ENCODE measurements around the gene FGF21.

GRCh38 chr19:48750771-48751504, 4.4 kb upstream of the FGF21 start:
- no peak for TF ChIP-seq CTCF (IDR thresholded peaks at IDR 0.05)
- no peak for TF ChIP-seq POLR2AphosphoS5 (IDR thresholded peaks at IDR 0.05)
- no peak for TF ChIP-seq POLR2A (IDR thresholded peaks at IDR 0.05; ENCODE audit: low read depth)
- TF ChIP-seq EP300 (IDR thresholded peaks at IDR 0.05) = no peak

Measured in esophagus muscularis mucosa (tissue), 4 donors.